NCI-H226 (cell line): Measurements from ENCODE around the gene IL19.
A peak's percentile ranks its signal among the peaks of the same experiment; 100 is the strongest.
"Not testable (repeated sequence)": the region's sequence is repeated elsewhere in the genome, so short reads cannot be mapped to it uniquely, and the experiment has no call there.

Experiments used
- DNase-seq: peaks from one replicate; pipeline ENCODE4 v3.0.0-alpha.2; 2015

Gene IL19

GRCh38 chr1:206741142-206741701 is 29.4 kb upstream of the IL19 start:
- DNase-seq, result no peak

- DNase-seq, result no peak
Observed at GRCh38 chr1:206742719-206743383, 27.7 kb upstream of the IL19 start.

- no peak for DNase-seq
Observed at GRCh38 chr1:206744683-206745082, 25.9 kb upstream of the IL19 start.

GRCh38 chr1:206745301-206745700 is 25.3 kb upstream of the IL19 start:
- DNase-seq, result no peak

GRCh38 chr1:206748348-206749030 is 22.1 kb upstream of the IL19 start:
- DNase-seq, result no peak

- DNase-seq, result no peak
Observed at GRCh38 chr1:206751891-206752290, 18.7 kb upstream of the IL19 start.

- DNase-seq, result no peak
Observed at GRCh38 chr1:206752481-206752880, 18.1 kb upstream of the IL19 start.

- no peak for DNase-seq
Observed at GRCh38 chr1:206753141-206753540, 17.4 kb upstream of the IL19 start.

- DNase-seq, result peak; percentile 72
Observed at GRCh38 chr1:206754011-206754410, 16.6 kb upstream of the IL19 start.

GRCh38 chr1:206757524-206758266 is 12.9 kb upstream of the IL19 start:
- DNase-seq, result no peak

- DNase-seq, result no peak
Observed at GRCh38 chr1:206760590-206760989, 10.0 kb upstream of the IL19 start.

GRCh38 chr1:206761159-206761768 is 9.3 kb upstream of the IL19 start:
- DNase-seq, result no peak

- DNase-seq, result not testable (repeated sequence)
Observed at GRCh38 chr1:206762741-206763364, 7.7 kb upstream of the IL19 start.

GRCh38 chr1:206765771-206766170 is 4.8 kb upstream of the IL19 start:
- not testable (repeated sequence) for DNase-seq

- DNase-seq, result peak; percentile 95
Observed at GRCh38 chr1:206766251-206766856, 4.2 kb upstream of the IL19 start.

- DNase-seq, result no peak
Observed at GRCh38 chr1:206768472-206769303, 1.9 kb upstream of the IL19 start.

- DNase-seq, result no peak
Observed at GRCh38 chr1:206769304-206769731, 1.3 kb upstream of the IL19 start.

GRCh38 chr1:206771338-206771692 is 742 bp downstream of the IL19 start:
- DNase-seq, result no peak

- no peak for DNase-seq
Observed at GRCh38 chr1:206772243-206772937, 1.8 kb downstream of the IL19 start, which contains the start of gene IL10. TSS of gene IL10 (minus strand) at chr1:206772494. CDS start at chr1:206772435, 59 bp downstream.

- no peak for DNase-seq
Observed at GRCh38 chr1:206774093-206774492, 3.5 kb downstream of the IL19 start.

- DNase-seq, result no peak
Observed at GRCh38 chr1:206776229-206776628, 5.7 kb downstream of the IL19 start.
